NCI-H1694 treated with DMSO at 0.1 percent for 48 hours (cell line): ENCODE measurements around the gene DAPK1.

Experiments used
- DNase-seq: peaks from one replicate; lab custom pipeline; 2025; lab: John Stamatoyannopoulos, UW

The DAPK1 gene

DNA sequence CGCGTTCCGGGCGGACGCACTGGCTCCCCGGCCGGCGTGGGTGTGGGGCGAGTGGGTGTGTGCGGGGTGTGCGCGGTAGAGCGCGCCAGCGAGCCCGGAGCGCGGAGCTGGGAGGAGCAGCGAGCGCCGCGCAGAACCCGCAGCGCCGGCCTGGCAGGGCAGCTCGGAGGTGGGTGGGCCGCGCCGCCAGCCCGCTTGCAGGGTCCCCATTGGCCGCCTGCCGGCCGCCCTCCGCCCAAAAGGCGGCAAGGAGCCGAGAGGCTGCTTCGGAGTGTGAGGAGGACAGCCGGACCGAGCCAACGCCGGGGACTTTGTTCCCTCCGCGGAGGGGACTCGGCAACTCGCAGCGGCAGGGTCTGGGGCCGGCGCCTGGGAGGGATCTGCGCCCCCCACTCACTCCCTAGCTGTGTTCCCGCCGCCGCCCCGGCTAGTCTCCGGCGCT is at the start of gene DAPK1:
DAPK1 (plus strand) TSS at position 264 of the 442 bp plus-strand sequence. CDS start 1,211 bp downstream, outside the sequence.
- DNase-seq: peak; percentile 17

GRCh38 chr9:87451149-87451548 is 46.5 kb upstream of the DAPK1 start:
- DNase-seq: no peak

GRCh38 chr9:87455407-87455806 is 42.3 kb upstream of the DAPK1 start:
- DNase-seq: no peak

DNA sequence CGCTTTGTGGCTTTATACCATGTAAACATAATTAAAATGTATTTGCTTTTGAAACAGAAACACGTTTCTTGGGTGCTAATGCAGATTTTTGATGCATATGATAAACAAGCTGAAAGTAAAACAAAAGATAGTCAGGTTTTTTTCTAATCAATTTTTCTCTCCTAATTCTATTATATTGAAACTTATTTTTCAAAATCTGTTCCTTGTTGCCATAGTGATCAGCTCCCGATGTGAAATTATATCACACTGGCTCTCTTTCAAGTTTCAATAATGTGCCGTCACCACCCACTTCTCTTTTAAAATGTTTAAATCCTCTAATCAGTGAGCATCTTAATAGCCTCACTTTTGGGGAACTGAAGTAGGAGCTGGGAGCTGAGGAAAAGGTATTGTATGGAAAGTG is 36.4 kb upstream of the DAPK1 start:
- DNase-seq: no peak

DNA sequence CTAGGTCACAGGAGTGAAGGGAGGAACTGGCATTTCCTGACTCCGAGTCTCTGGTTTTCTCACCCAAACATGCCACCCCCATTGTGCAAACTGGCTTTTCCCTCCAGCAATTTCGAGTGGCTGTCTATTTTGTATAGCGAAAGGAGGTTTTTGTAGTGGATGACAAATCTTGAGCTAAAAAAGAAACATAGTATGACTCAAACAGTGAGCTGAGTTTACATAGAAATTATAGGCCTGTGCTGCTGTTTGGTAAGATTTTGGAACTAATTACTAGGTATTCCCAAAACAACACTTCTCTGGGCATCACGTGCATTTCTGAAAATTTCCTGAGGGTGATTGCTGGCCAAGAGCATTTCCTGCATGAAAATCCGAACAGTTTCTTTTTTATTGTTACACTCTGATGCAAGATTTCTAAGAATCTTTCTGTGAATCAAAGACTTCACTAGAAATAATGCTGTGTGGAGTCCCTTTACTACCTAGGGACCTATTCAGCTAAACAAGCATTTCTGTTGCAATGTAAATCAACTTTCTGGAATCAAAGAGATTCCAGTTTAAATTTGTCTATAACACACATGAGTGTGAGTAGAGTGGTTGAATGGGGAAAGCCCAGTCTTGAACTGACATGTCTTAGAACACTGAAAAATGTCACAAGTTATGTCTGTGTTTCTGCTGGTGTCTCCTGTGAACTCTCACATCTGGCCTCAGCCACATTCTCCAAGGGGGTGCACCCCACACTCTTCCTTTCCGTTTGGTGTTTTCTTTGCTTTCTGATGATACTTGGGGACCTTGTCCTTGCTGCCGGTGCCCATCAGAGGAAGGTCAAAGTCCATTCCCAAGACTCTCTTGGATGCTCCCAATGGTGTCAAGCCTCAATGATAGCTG is 33.3 kb upstream of the DAPK1 start:
- no peak for DNase-seq

DNA sequence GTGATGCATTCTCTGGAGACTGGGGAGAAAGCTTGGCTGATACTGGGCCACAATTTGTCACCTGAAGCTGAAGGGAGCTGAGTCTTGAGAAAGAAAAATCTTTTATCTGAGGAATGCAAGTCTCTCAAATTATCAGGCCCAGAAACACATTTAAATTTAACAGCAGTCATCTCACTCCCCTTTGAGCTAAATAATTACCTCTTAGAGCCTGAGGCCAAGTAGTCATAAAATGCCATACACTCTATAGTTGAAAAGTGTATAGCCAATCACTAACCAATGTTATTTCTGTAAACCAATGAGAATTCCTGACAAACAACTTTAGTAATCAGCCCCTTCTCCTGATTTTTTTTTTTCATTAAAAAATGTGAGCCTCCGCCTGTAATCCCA is 32.7 kb upstream of the DAPK1 start:
- DNase-seq: no peak

GRCh38 chr9:87465816-87466215 is 31.9 kb upstream of the DAPK1 start:
- no peak for DNase-seq

DNA sequence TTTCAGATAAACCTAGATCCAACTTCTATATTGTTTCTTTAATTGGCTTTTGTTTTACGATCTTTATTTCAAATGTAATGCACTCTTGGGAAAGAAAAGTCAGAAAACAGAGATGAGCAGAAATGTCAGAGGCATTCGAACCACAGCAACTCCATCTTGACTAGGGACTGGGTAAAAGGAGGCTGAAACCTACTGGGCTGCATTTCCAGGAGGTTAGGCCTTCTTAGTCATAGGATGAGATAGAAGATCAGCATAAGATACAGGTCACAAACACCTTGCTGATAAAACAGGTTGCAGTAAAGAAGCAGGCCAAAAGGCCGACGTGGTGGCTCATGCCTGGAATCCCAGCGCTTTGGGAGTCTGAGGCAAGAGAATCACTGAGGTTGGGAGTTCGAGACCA is 30.5 kb upstream of the DAPK1 start:
- DNase-seq: no peak

GRCh38 chr9:87469793-87470465 is 27.7 kb upstream of the DAPK1 start:
- DNase-seq: no peak

- no peak for DNase-seq
Observed at GRCh38 chr9:87471746-87472145, 25.9 kb upstream of the DAPK1 start.

GRCh38 chr9:87475463-87475862 is 22.2 kb upstream of the DAPK1 start:
- DNase-seq: no peak

DNA sequence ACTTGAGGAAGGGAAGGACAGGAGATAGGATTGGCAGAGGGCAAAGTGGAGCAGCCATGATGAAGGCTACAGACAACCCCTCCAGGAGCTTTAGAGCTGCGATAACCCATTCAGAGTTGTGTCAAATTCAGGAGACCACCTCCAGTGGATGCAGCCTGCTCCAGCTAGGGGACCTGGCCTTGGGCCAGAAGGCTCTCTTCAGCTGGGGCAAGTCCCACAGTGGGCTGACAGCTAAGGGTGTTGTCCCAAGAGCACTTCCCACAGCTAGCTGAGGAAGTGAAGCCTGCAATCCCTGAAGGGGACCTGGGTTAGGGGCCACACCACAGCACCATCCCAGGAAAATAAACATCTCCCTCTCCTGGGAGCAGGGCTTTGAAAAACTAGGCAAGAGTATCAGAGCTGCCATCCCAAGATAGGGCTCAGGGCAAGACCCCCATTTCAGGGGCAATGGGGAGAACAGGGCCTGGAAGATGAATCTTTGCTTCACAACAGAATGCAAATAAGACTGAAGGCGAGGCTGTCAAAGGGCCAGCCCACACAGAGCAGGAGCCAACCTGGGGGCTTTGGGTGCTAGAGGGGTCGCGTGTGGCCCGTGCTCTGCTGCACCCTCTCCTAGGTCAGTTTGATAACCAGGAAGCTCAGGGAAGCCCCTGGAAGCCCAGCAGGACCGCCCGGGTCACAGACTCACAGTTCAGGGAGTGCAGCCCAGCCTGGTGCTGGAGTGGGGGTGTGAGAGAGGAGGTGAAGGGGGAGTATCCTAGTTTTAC is 19.3 kb upstream of the DAPK1 start:
- DNase-seq: no peak

DNA sequence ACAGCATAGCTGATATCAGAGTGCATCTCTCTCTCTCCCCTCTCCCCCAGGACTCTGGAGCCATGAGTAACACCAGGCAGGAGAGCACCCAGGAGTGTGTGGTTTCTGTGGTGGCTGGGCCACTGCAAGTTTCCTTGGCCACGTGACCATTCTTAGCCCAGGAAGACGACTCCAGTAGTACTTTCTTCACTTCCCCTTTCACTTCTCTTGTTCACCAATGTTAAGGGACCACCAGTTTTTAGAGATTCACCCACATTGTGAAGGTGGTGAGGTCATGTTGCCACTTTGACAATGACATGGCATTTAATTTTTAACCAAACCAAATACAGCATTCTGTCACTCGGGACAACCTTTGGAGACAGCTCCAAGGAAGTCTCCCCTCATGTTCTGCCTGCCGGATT is 17.9 kb upstream of the DAPK1 start:
- DNase-seq: no peak

DNA sequence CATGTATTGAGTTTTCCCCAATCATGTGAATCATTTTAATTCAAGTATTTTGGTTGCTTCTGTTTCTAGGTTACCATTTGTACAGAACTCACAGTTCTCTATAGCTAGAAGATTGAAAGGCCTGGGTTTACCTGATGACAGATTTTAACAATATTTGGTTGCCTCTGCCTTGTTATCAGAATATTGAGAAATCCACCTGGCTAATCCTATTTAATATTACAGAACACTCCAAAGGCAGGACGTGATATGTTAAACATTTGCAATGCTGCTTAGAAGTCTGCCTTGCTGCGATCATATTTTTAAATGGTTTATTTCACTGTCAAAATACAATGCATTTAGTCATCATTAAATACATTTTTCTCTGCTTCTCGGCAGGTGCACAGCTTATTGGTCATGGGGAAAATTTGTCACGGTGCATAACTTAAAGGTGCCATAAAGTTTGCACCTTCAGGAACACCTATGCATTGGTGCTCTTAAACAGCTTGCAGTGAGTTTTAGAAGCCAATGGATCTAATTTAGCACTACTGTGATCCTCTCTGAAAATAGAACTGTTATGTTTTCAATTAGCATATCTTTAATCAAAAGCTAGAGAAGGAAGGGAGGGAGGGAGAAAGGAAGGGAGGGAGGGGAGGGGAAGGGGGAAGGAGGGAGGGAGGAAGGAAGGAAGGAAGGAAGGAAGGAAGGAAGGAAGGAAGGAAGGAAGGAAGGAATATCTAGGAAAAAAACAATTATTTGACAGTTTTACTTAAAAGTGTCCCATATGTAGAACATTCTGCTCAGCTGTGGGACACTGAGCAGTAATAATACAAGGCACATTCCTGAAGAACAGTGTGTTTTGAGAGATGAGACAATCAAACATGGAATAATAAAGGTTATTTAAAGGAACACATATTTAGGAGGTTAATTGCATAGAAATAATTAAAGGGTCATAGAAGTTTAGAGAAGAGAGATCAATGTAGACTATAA is 15.5 kb upstream of the DAPK1 start:
- no peak for DNase-seq

DNA sequence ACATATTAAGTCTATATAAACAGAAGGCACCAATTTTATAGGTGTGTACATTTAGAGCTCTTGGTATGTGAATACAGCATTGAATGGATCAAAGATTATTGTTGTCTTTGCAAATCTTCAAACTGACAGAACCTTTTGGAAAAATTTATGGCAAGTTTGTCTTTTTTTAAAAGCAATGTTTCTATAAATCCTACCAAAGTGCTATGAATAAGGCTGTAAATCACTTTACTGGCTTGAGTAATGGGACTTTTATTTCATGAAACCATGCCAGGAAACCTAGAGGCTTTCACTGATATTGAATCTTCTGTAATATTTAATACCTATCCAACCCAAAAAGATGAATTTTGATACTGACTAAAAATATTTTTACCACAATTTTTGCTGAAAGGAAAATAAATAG is 7.4 kb upstream of the DAPK1 start:
- no peak for DNase-seq

DNA sequence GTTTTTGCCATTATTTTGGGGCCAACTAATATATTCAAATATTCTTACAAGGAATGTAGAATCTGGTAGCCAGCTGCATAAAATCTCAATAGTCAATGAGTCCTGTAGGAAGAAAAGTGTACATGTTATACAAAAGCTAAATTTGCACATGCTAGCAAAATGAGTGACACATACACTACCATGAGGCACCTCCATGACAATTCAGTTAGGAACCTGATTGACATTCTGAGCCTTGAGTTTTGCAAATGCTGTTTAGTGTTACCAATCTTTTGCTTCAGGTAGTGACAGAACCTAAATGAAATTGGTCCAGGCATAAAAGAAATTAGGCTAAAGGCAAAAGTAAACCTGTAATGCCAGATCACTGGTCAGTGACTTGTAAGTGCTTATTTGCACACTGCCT is 6.8 kb upstream of the DAPK1 start:
- no peak for DNase-seq

DNA sequence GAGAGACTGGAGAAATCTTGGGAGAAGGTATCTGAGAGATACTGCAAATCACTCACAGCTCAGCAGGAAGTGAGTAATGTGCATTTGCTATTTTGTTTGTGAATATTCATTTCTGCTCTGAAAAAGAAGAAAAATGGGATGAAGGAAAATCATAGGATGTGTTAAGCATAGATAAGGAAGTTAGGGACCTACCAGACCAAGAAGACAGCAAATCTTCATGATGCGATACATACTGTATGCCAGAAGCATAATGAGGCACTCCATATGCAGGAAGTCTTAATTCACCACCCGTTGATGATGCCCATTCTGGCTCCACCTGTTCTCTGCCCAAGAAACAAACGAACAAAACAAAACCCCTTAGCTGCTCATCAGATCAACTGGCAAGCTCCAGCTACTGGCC is 6.1 kb upstream of the DAPK1 start:
- no peak for DNase-seq

- no peak for DNase-seq
Observed at GRCh38 chr9:87492642-87493041, 5.0 kb upstream of the DAPK1 start.

- DNase-seq: no peak
Observed at GRCh38 chr9:87494970-87495471, 2.6 kb upstream of the DAPK1 start.

DNA sequence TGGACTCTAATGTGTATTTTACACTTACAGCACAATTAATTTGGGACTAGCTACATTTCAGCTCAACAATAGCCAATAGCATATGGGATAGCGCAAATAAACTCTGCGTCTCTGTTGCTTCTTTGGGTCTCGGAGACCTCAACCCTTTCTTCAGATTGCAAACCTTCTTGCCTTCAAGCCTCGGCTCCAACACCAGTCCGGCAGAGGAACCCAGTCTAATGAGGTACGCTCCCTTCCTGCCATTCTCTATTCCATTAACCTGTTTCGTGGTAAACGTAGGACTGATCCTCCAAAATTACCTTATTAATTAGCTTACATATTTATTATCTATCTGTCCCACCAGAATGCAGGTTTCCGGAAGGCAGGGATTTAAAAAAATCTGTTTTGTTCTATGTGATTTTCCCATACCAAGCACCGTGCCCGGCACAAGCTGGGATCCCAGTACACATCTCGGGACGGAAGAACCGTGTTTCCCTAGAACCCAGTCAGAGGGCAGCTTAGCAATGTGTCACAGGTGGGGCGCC is 525 bp upstream of the DAPK1 start:
- no peak for DNase-seq
